Stimulated activated naive B cell treated with anti-CD40 and anti-IgM and Interleukin-4, amounts not matched to agents 10 μg/mL and 1 μg/mL and 100 μg/mL, for 72 hours (primary cell): Measurements from ENCODE around the gene TUBA1C.

Source experiments
- ATAC-seq, 2 donors: fragments of 150-1000 bp; cut with Tn5 transposase; replicated peaks; 2 replicates each; pipeline ENCODE4 v1.10.0; 2021; ENCODE audit warnings: moderate library complexity in 1 of 2
- DNase-seq: peaks from one replicate; pipeline ENCODE4 v3.0.0; 2021
- H3K27ac Mint-ChIP-seq: one replicate; pipeline ENCODE4 v1.8.0; 2022; ENCODE audit warnings: mild to moderate bottlenecking, mixed read lengths
- H3K27me3 Mint-ChIP-seq, 2 donors: one replicate each; pipeline ENCODE4 v1.8.0; 2022; ENCODE audit warnings: mixed read lengths in 2 of 2
- H3K36me3 Mint-ChIP-seq, 2 donors: one replicate each; pipeline ENCODE4 v1.8.0; 2022; ENCODE audit warnings: mixed read lengths in 2 of 2, mild to moderate bottlenecking in 1 of 2
- H3K4me1 Mint-ChIP-seq, 2 donors: one replicate each; pipeline ENCODE4 v1.8.0; 2022; ENCODE audit warnings: mixed read lengths in 2 of 2, mild to moderate bottlenecking in 1 of 2
- H3K4me3 Mint-ChIP-seq, 2 donors: one replicate each; pipeline ENCODE4 v1.8.0; 2022; ENCODE audit warnings: mild to moderate bottlenecking in 2 of 2, mixed read lengths in 2 of 2, moderate library complexity in 1 of 2
- H3K9me3 Mint-ChIP-seq, 2 donors: one replicate each; pipeline ENCODE4 v1.8.0; 2022; ENCODE audit warnings: mixed read lengths in 2 of 2, mild to moderate bottlenecking in 1 of 2

Gene TUBA1C

DNA sequence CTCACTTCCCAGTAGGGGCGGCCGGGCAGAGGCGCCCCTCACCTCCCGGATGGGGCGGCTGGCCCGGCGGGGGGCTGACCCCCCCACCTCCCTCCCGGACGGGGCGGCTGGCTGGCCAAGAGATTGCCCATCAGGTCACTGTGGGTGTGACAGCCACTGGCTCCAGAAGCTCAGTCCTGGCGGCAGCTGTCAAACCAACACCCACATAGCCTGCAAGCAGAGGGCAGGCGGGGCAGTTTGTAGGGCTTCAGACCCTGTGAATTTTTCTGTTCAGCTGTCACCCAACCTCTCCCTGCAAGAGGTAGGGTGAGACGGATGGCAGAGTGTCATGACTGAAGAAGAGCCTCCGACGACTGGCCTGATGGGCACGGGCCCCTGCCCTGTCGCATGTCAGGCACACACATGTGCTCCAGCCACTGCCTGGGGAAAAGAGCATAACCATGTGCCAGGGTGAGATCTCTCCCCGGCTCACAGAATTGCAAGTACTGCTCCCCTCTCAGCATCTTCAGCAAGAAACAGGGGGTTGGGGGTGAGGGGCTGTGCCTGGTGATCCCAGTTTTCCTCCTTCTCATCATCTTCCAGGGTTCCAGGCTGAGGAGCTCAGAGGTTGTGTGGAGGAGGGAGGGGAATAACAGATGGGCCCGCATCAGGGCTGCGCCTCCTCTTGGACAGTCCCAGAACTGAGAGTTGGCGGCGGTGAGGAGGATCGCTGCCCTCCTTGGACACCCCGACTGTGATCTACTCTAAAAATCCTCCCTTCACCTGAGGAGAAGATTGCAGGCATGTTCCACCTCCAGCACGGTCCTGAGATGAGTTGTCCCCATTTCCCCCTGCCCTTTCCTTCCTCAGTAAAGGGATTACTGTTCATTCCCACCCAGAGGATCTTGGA lies 18.9 kb downstream of the TUBA1C start:
- Mint-ChIP-seq H3K4me3 (no peak overlapping the region), H3K9me3 (no peaks in the 10 kb centered on the region), H3K36me3 (no peaks in the 10 kb centered on the region), H3K4me1 (peaks cover 0 to 3% of the 10 kb centered on the region in 2 donors), H3K27me3 (peaks cover 35 to 41% of the 10 kb centered on the region in 2 donors), H3K27ac (no peak overlapping the region)
- ATAC-seq (no peak), DNase-seq (no peak)

DNA sequence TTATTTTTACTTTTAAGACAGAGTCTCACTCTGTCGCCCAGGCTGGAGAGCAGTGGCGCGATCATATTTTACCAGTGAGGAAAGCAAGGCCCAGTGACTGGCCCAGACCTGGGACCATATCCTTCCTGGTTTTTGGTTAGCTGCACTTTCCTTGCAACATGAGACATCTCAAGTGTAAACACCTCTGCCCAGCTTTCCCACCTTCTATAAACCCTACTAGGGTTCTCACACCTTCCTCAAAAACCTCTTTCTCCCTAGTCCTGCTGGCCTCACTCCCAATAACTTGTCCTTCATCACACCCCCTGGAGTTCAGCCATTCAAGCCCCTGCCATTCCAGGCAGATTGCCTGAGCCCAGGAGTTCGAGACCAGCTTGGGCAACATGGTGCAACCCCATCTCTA lies 19.8 kb downstream of the TUBA1C start:
- Mint-ChIP-seq H3K27ac (no peak overlapping the region), H3K36me3 (no peaks in the 10 kb centered on the region), H3K27me3 (peaks cover 42% of the 10 kb centered on the region in 2 donors), H3K4me1 (peaks cover 0 to 3% of the 10 kb centered on the region in 2 donors), H3K4me3 (no peak overlapping the region), H3K9me3 (no peaks in the 10 kb centered on the region)
- ATAC-seq (no peak), DNase-seq (no peak)

DNA sequence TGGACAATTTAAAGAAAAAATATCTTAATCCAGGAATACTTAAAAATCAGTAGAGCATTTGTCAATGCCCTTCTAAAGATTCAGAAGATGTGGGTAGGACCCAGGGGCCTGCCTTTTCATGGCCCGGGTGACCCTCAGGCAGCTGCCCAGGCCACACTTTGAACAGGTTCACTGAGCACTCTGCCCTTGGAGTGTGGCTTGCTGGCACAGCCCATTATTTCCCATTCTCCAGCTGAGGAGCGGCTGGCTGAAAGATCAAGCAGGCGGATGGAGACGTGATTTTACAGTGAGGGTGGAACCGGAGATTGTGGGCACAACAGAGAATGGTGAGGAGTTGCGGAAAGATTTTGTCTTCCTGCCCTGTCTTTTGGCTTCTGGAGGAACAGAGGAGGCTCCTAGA lies 23.0 kb downstream of the TUBA1C start:
- Mint-ChIP-seq H3K27ac (peak overlapping the region; percentile 68), H3K9me3 (no peaks in the 10 kb centered on the region), H3K27me3 (peaks cover 47 to 49% of the 10 kb centered on the region in 2 donors), H3K4me1 (peaks cover 0 to 3% of the 10 kb centered on the region in 2 donors), H3K4me3 (no peak overlapping the region), H3K36me3 (no peaks in the 10 kb centered on the region)
- DNase-seq (no peak), ATAC-seq (no peak)

DNA sequence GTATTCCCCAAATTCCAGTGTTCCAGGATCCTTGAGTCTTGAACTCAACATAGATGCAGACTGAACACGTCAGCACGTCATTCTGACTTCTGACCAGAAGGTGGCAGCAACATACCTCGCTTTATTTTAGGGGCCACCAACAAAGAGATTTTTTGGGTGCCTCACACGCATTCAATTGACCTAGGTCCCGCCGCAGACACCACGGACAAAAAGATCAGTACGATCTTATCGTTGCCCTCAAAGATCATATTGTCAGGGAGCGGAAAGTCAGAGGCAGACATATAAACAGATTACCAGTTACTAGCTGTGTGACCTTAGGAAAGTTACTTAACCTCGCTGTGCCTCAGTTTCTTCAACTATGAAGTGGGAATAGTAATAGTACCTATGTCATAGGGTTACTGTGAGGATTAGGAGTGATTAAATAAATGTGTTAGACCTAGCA lies 23.6 kb downstream of the TUBA1C start:
- DNase-seq = peak; percentile 36
- H3K4me1 Mint-ChIP-seq = peaks cover 0 to 3% of the 10 kb centered on the region in 2 donors
- no peak overlapping the region for H3K27ac Mint-ChIP-seq
- ATAC-seq = peak; percentile 41 to 63
- H3K27me3 Mint-ChIP-seq = peaks cover 47 to 55% of the 10 kb centered on the region in 2 donors
- H3K9me3 Mint-ChIP-seq = no peaks in the 10 kb centered on the region
- no peaks in the 10 kb centered on the region for H3K36me3 Mint-ChIP-seq
- H3K4me3 Mint-ChIP-seq = no peak overlapping the region

DNA sequence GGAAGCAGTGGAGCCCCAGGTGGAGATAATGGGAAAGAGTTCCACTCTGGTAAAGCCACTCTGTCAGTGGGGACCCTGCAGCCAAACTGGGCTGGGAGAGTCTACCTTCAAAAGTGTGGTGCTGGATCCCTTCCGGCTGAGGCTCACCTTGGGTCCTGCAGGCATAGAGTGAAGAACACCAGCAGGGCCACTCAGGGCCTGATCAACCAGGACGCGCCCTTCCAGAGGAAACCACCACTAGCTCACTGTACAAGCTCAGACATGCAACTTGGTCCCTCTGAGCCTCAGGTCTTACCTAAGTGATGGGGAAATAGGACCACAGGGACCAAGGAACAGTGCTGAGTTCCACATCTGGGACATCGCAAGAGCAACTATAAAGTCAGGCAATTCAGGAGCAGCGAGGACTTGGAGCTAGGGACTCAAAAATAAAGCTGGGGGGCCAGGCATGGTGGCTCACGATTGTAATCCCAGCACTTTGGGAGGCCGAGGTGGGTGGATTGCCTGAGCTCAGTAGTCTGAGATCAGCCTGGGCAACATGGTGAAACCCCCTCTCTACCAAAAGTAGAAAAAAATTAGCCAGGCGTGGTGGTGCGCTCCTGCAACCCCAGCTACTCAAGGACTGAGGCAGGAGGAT lies 24.2 kb downstream of the TUBA1C start:
- DNase-seq = no peak
- H3K4me3 Mint-ChIP-seq = no peak overlapping the region
- H3K27me3 Mint-ChIP-seq = peaks cover 45 to 61% of the 10 kb centered on the region in 2 donors
- H3K27ac Mint-ChIP-seq = no peak overlapping the region
- ATAC-seq = no peak
- H3K9me3 Mint-ChIP-seq = no peaks in the 10 kb centered on the region
- no peaks in the 10 kb centered on the region for H3K36me3 Mint-ChIP-seq
- H3K4me1 Mint-ChIP-seq = peaks cover 0 to 3% of the 10 kb centered on the region in 2 donors

DNA sequence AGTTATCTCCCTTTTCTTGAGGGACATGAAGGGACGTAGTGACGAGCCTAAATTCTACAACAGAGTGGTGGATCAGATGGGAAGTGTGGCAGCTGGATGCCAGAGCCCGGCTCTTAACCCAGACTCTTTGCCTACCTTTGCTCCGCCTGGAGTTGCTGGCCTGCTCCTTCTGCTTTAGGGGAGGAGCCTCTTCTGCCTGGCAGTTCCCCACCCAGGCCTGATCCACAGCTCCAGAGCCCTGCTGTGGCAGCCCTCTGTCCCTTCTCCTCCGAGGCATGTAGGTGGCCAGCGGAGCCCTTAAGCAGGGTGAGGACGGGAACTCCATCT lies 27.8 kb downstream of the TUBA1C start:
- ATAC-seq (no peak), DNase-seq (no peak)
- H3K4me3 Mint-ChIP-seq = no peak overlapping the region
- H3K27ac Mint-ChIP-seq = no peak overlapping the region
- H3K27me3 Mint-ChIP-seq = peaks cover 57 to 82% of the 10 kb centered on the region in 2 donors
- H3K4me1 Mint-ChIP-seq = peaks cover 14 to 20% of the 10 kb centered on the region in 2 donors
- H3K9me3 Mint-ChIP-seq = no peaks in the 10 kb centered on the region
- H3K36me3 Mint-ChIP-seq = peaks cover 0 to 3% of the 10 kb centered on the region in 2 donors

DNA sequence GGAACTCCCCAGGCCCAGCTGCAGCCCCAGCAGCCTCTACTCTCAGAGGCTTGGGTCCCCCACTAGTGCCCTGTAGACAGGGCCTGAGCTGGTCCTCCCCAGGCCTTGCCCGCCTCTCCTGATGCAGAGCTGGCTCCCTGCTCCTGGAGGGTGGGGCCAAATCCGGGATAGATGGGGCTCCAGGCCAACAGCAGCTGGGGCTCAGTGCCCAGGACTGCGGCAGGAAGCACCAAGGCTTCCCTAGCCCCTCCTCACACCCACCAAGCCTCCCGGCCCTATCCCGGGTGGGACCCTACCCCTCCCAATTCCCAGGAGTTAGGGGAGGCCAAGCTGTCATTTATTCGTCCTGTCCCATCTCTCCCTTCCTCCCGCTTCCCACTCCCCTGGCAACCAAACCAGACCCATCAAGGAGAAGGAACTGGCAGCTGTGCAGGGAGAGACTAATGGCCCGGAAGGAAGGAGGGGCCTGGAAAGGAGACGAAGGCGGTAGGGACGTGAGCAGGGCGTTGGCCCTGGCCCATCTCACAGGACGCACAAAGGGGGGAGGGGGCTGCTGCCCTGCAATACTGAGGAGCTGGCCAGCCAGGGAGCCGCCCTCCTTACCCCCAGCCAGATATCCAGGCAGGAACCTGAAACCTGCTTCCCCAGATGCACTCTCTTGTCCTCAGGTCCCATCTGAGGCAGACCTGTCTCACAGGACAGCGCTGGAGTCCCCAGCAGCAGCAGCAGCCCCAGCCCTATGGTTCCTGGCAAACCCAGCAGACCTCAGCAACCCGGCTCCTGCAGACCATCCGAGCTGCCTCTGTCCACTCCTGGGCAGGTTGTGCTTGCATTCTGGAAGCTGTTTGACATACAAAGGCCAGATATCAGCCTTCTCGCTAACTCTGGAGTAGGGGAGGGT lies 28.4 kb downstream of the TUBA1C start:
- Mint-ChIP-seq H3K27me3 (peaks cover 57 to 82% of the 10 kb centered on the region in 2 donors), H3K4me3 (no peak overlapping the region)

DNA sequence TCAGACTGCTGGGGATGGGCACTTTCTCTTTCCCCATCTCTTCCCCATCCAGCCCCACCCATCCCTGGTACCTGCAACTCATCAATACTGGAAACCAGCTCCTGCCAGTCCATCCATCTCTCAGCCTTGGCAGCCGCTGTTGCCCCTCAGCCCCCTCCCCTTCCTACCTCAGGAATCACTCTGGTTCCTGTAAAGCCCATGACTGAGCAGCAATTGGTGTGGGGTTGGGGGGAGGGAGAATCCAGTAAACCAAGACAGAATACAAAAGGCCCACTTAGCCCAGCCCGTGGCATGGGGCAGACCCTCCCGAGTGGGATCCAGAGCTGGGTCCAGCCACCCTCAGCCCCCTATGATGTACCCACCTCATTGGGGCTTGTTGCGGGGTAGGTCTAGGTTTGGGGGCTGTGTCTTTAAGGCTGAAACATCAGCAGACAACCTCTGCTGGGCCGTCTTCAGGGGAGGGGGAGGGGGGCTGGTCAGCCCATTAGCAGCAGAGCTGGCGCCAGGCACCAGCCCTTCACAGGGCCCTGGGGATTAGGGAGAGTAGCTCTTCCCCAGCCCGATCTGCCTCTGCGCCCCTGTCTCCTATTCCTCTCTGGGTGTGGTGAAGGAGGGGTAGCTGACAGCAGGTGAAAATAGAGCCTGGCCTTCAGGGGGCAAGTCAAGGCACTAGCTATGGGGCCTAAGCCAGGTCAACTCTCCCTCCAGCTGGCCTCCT lies 29.4 kb downstream of the TUBA1C start:
- Mint-ChIP-seq H3K36me3 (peaks cover 0 to 3% of the 10 kb centered on the region in 2 donors), H3K27me3 (peaks cover 55 to 82% of the 10 kb centered on the region in 2 donors), H3K4me3 (no peak overlapping the region), H3K9me3 (no peaks in the 10 kb centered on the region), H3K4me1 (peaks cover 25 to 27% of the 10 kb centered on the region in 2 donors), H3K27ac (no peak overlapping the region)
- DNase-seq = no peak
- ATAC-seq = no peak

More for the DNA sequence above, 28.4 kb downstream of the TUBA1C start:
- no peak for DNase-seq
- ATAC-seq = no peak
- H3K36me3 Mint-ChIP-seq = peaks cover 0 to 3% of the 10 kb centered on the region in 2 donors
- H3K4me1 Mint-ChIP-seq = peaks cover 21 to 23% of the 10 kb centered on the region in 2 donors
- H3K9me3 Mint-ChIP-seq = no peaks in the 10 kb centered on the region
- H3K27ac Mint-ChIP-seq = no peak overlapping the region

DNA sequence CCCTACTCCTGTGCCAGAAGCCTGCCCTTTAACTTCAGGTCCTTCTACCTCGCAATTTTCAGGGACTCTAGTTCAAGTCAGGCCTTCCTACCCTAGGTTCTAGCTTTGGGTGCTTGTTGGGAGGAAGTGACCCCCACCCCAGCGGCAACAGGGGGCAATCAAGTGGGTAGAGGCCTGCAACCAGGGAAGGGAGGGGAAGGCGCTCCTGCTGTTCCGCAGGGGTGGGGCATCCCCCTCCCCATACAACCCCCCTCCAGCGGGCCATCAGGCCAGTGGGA lies 29.9 kb downstream of the TUBA1C start:
- Mint-ChIP-seq H3K27ac (no peak overlapping the region), H3K4me1 (peaks cover 25 to 27% of the 10 kb centered on the region in 2 donors), H3K36me3 (peaks cover 0 to 3% of the 10 kb centered on the region in 2 donors), H3K9me3 (no peaks in the 10 kb centered on the region), H3K27me3 (peaks cover 54 to 86% of the 10 kb centered on the region in 2 donors), H3K4me3 (no peak overlapping the region)
- DNase-seq (no peak), ATAC-seq (no peak)

DNA sequence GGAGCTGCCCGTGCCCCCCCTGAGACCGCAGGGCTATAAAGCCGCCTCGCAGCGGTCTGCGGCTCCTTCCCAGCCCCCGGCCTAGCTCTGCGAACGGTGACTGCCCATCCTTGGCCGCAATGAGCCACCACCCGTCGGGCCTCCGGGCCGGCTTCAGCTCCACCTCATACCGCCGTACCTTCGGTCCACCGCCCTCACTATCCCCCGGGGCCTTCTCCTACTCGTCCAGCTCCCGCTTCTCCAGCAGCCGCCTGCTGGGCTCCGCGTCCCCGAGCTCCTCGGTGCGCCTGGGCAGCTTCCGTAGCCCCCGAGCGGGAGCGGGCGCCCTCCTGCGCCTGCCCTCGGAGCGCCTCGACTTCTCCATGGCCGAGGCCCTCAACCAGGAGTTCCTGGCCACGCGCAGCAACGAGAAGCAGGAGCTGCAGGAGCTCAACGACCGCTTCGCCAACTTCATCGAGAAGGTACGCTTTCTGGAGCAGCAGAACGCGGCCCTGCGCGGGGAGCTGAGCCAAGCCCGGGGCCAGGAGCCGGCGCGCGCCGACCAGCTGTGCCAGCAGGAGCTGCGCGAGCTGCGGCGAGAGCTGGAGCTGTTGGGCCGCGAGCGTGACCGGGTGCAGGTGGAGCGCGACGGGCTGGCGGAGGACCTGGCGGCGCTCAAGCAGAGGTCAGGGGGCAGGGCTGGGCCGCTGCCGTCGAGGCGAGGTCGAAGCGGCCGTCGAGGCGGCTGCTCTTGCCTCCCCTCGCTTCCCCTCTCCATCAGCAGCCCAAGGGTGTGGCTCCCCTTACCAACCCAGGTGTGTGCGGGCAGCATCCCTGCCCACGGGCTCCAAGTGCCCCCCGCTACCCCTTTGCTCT lies 30.4 kb downstream of the TUBA1C start, which contains the start of gene PRPH:
Gene PRPH, plus strand, starts transcription at position 66 of the 855 bp plus-strand sequence. Its CDS starts 54 bp downstream, at position 120.
- DNase-seq (no peak), ATAC-seq (no peak)
- H3K27ac Mint-ChIP-seq = no peak within 1 kb of the TSS
- H3K4me3 Mint-ChIP-seq = peak within 1 kb of the TSS in 1 of 2 donors; percentile 48
- peaks cover 54 to 85% of the 10 kb centered on the region in 2 donors for H3K27me3 Mint-ChIP-seq
- peaks cover 25 to 27% of the 10 kb centered on the region in 2 donors for H3K4me1 Mint-ChIP-seq
- H3K9me3 Mint-ChIP-seq = no peaks in the 10 kb centered on the region
- peaks cover 0 to 3% of the 10 kb centered on the region in 2 donors for H3K36me3 Mint-ChIP-seq

DNA sequence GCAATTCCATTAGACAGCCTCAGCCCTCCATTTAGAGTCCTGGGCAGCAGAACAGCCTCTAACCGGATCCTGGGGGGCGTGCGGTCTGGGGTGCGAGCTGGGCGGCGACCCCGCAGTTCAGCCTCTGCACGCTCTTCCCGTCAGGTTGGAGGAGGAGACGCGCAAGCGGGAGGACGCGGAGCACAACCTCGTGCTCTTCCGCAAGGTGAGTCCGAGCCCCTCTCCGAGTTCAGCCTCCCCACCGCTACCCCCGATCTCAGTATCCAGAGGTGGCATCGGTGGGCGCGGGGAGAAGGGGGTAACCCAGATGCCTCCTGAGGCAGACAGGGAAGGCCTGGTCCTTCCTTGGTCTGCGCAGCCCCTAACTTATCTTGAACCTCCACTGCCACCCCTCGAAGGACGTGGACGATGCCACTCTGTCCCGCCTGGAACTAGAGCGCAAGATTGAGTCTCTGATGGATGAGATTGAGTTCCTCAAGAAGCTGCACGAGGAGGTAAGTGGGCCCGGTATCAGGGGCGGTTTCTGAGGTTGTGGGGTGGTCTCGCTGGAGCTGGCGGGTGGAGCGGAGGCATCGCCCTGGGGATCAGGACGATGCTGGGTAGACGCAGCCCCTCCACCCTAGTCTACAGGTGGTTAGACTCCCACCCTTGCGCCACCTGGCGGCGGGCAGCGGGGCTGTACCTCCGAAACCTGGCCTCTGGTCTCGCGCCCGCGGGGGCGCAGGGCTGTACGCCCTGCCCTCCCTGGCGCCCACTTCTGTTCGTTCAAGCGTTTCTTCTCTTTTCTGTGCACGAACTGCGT lies 31.4 kb downstream of the TUBA1C start:
- Mint-ChIP-seq H3K36me3 (peaks cover 0 to 3% of the 10 kb centered on the region in 2 donors), H3K27ac (peak overlapping the region; percentile 37)

More for the DNA sequence above, 31.4 kb downstream of the TUBA1C start:
- peak; percentile 76 to 81 for ATAC-seq
- H3K27me3 Mint-ChIP-seq = peaks cover 58 to 82% of the 10 kb centered on the region in 2 donors
- H3K4me1 Mint-ChIP-seq = peaks cover 25 to 27% of the 10 kb centered on the region in 2 donors
- H3K4me3 Mint-ChIP-seq = peak overlapping the region; percentile 69 to 71
- DNase-seq = peak; percentile 38
- no peaks in the 10 kb centered on the region for H3K9me3 Mint-ChIP-seq
